ENCODE data around the gene GOLGA2. TPM values are rescaled to one million over a fixed set of nuclear protein-coding genes. Genes with fewer than 3 reads are reported as not detected.
"Not testable (repeated sequence)": the region's sequence is repeated elsewhere in the genome, so short reads cannot be mapped to it uniquely, and the experiment has no call there.

GOLGA2 gene
- total RNA-seq, 1 donor from 2014 or later, result 120 TPM

GRCh38 chr9:128247226-128247803 is 28.5 kb downstream of the GOLGA2 start:
- intact Hi-C loops (cut with DNase I), result loop anchor here (5.0 kb wide), 1 partner anchor 45 kb away; the partner anchor contains the start of gene DNM1
- DNase-seq (ENCODE audit: low spot score), result no peak

- DNase-seq (ENCODE audit: low spot score), result no peak
- intact Hi-C loops (cut with DNase I), result loop anchor here (5.0 kb wide), 1 partner anchor 44 kb away; the partner anchor contains the start of gene DNM1
Measured at GRCh38 chr9:128246471-128246870, 29.3 kb downstream of the GOLGA2 start.

- no peak for DNase-seq (ENCODE audit: low spot score)
- intact Hi-C loops (cut with DNase I), result loop anchor here (5.0 kb wide), 1 partner anchor 43 kb away; the partner anchor contains the start of gene DNM1
Measured at GRCh38 chr9:128245421-128246151, 30.2 kb downstream of the GOLGA2 start.

GRCh38 chr9:128244837-128245231 is 31.0 kb downstream of the GOLGA2 start:
- intact Hi-C loops (cut with DNase I), result loop anchor here (5.0 kb wide), 1 partner anchor 43 kb away; the partner anchor contains the start of gene DNM1
- peak; percentile 90 for DNase-seq (ENCODE audit: low spot score)

GRCh38 chr9:128244091-128244836 is 31.5 kb downstream of the GOLGA2 start:
- DNase-seq (ENCODE audit: low spot score), result no peak
- intact Hi-C loops (cut with DNase I), result no loop called here

GRCh38 chr9:128243215-128244018 is 32.4 kb downstream of the GOLGA2 start:
- intact Hi-C loops (cut with DNase I), result no loop called here
- peak; percentile 76 for DNase-seq (ENCODE audit: low spot score)

- intact Hi-C loops (cut with DNase I), result no loop called here
- DNase-seq (ENCODE audit: low spot score), result no peak
Measured at GRCh38 chr9:128242828-128243214, 33.0 kb downstream of the GOLGA2 start.

GRCh38 chr9:128242124-128242523 is 33.7 kb downstream of the GOLGA2 start:
- DNase-seq (ENCODE audit: low spot score), result no peak
- intact Hi-C loops (cut with DNase I), result no loop called here

- no peak for DNase-seq (ENCODE audit: low spot score)
- intact Hi-C loops (cut with DNase I), result no loop called here
Measured at GRCh38 chr9:128233817-128234406, 41.9 kb downstream of the GOLGA2 start.

- no peak for DNase-seq (ENCODE audit: low spot score)
- intact Hi-C loops (cut with DNase I), result no loop called here
Measured at GRCh38 chr9:128232528-128233428, 43.0 kb downstream of the GOLGA2 start.

GRCh38 chr9:128231638-128232527 is 43.9 kb downstream of the GOLGA2 start:
- intact Hi-C loops (cut with DNase I), result no loop called here
- DNase-seq (ENCODE audit: low spot score), result no peak

- intact Hi-C loops (cut with DNase I); DNase-seq (ENCODE audit: low spot score): not testable (repeated sequence)
Measured at GRCh38 chr9:128230897-128231296, 44.9 kb downstream of the GOLGA2 start.

- intact Hi-C loops (cut with DNase I), result no loop called here
- no peak for DNase-seq (ENCODE audit: low spot score)
Measured at GRCh38 chr9:128226412-128226801, 49.4 kb downstream of the GOLGA2 start.

GRCh38 chr9:128225770-128226411 is 49.9 kb downstream of the GOLGA2 start:
- intact Hi-C loops (cut with DNase I), result no loop called here
- DNase-seq (ENCODE audit: low spot score), result no peak

GRCh38 chr9:128224877-128225276 is 50.9 kb downstream of the GOLGA2 start:
- intact Hi-C loops (cut with DNase I), result no loop called here
- DNase-seq (ENCODE audit: low spot score), result no peak

- no peak for DNase-seq (ENCODE audit: low spot score)
- intact Hi-C loops (cut with DNase I), result no loop called here
Measured at GRCh38 chr9:128222880-128223670, 52.7 kb downstream of the GOLGA2 start.
